GM19328 (cell line): Measurements from ENCODE around the gene GRK3.
"Not testable (repeated sequence)": the region's sequence is repeated elsewhere in the genome, so short reads cannot be mapped to it uniquely, and the experiment has no call there.

Experiments
- ATAC-seq: cut with Tn5 transposase; IDR thresholded peaks from one replicate; pipeline ENCODE4 v1.9.1; 2021; ENCODE audit warnings: mild to moderate bottlenecking, moderate library complexity; ENCODE audit not compliant: unreplicated experiment

GRK3 gene

DNA sequence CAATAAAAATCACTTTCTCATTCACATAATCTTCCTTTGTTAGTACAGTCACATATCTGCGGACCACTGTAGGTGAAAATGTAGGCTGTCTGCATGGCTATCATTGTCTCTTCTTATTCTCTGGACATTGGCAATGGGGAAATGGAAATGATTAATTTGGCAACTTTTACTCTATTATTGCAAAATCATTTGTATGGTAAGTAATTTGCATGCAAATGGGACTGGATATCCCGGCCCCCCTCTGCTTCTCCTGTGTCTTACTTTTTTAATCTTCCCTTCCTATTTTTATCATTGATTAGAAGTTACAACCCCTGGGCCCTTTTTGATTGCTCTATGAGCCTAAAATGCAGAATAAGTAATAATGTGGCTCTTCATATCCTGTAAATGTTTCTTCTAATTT lies 6.0 kb downstream of the GRK3 start:
- no peak for ATAC-seq

DNA sequence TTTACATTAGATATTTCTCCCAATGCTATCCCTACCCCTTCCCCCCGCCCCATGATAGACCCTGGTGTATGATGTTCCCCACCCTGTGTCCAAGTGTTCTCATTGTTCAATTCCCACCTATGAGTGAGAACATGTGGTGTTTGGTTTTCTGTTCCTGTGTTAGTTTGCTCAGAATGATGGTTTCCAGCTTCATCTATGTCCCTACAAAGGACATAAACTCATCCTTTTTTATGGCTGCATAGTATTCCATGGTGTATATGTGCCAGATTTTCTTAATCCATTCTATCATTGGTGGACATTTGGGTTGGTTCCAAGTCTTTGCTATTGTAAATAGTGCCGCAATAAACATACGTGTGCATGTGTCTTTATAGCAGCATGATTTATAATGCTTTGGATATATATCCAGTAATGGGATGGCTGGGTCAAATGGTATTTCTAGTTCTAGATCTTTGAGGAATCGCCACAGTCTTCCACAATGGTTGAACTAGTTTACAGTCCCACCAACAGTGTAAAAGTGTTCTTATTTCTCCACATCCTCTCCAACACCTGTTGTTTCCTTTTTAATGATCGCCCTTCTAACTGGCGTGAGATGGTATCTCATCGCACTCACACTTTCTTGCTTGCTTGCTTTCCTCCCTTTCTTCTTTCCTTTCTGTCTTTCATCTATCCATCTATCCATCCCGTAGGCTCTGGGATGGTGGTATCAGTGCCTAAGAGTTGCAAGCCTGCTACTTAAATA lies 7.7 kb downstream of the GRK3 start:
- ATAC-seq, result not testable (repeated sequence)

DNA sequence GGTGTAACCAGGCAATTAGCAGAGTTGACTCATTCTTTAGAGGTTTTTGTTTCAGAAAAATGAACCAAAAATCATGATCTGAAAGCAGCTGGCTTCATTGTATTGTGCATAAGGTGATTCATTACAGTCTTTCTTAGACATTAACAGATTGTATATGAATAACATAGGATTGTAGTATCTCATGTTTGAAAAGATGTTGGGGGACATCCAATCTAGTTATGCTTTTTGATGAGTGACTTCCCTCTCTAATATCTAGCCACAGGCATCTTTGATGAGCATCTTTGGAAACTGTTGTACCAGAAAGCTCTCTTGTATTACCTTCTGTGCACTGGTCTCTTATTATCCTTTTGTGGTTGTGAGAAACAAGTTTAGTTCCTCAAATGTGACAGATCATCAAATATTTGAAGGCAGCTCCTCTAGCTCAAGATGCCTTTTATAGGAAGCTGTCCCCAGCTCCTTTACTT lies 8.3 kb downstream of the GRK3 start:
- ATAC-seq, result no peak

DNA sequence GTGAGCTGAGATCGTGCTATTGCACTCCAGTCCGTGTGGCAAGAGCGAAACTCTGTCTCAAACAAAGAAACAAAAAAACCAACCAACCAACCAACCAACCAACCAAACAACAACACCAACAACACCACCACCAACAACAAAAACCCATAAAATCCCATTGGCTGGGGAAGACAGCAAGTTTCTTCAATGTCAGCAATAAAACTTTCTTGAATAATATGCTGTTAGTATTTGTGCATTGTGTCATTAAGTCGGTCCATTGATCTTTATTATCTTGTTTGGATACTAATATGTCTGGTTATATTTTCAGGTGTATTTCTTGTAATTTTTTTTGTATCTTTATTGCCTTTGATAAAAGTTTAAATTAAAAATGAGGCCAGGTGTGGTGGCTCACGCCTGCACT lies 9.4 kb downstream of the GRK3 start:
- no peak for ATAC-seq

DNA sequence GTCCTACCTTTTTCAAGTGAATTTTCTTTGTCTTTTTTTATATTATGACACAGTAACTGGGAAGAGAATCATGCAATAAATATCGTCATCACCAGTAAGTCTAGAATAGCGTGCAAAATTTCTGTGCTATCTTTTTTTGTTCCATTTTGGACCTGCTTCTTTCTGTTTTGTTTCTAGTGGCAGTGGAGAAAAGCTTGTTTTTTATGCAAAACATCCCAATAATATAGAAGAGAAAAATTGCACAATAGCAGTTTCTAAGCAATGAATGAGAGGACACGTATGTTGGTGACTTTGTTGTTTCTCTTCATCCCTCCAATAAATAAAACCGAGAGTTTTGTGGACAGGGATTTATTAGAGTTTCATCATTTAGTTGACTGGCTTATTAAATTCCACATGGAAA lies 10.3 kb downstream of the GRK3 start:
- ATAC-seq, result no peak

DNA sequence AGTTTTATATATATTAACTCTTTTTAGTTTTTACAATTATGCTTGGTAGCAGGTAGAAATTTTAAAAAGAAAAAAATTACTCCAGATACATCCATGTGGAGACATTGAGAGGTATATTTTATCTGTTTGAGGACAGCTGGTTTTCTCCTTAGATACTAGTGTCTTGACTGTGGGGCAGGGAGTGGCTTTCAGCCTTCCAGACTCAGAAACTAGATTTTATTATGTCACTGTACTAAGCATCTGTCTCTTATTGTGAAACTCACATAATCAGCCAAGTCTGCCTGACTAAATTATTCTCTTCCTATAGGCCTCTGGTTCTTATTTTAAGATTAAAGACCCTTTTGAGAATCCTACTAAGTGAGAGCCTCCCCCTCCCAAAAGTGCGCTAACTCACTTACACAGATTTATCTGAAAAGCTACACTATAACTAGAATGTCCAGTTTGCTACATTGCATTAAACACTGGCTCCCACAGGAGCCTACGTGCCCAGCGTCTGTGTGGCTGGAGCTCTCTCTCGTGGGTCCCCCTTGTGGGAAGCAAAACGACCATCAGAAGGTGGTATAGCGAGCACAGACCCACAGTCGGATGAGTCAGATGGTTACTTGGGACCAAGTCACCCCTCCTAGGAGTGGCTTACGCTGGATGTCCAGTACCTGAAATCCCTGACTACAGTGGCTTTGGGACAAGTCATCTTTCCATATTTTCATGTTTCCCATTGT lies 11.4 kb downstream of the GRK3 start:
- ATAC-seq, result not testable (repeated sequence)

DNA sequence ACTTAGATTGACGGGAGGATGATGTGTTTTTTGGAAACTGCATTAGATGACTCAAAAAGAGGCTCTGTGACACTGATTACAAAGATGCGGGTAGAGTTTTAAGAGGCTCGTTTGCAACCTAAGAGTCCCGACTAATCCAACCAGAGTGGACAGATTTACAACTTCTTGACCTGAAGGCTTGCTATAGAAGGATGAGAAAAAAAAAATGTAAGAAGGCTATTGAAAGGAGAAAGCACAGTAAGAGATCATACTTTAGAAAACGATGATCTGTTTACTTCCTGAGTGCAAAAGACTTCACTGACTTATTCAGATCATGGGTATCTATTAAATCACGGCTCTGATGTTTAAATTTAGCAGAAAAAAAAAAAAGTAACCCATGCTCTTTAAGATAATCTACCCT lies 17.0 kb downstream of the GRK3 start:
- ATAC-seq, result not testable (repeated sequence)

DNA sequence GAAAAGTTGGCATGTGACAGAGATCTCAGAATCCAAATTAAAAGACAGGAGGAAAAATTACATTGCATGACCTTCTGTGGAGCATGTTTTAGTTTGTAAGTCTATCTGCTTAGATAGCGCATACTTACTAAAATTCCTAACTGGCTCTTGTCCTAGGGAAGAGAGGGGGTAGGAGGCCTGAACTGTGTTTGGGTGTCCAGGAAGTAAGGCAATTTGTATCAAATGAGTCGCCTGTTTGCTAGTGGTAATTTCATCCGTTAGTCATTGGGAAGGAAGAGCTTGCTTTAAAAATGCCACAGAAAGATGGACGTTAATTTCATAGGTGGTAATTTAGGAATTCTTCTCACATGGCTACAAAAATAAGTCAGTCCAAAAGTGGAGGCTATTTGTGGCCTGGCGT lies 18.5 kb downstream of the GRK3 start:
- ATAC-seq, result no peak

DNA sequence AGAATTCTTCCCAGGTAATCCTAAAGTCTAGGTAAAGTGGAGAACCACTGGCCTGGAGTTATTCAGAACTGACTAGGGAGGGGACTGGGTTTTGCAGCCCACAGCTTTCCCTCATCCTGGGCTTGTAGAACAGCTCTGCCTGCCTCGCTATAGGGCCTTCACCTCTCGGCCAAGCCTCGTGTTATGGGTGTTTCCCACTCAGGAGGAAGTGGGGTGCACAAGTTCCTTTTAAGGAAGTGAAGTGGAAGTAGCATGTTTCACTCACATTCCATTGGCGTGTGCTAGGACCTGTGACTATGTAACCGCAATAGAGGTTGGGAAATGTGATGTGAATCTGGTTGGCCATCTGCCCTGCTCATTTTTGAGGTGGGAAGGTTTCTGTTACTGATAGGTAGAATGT lies 20.5 kb downstream of the GRK3 start:
- ATAC-seq, result not testable (repeated sequence)

DNA sequence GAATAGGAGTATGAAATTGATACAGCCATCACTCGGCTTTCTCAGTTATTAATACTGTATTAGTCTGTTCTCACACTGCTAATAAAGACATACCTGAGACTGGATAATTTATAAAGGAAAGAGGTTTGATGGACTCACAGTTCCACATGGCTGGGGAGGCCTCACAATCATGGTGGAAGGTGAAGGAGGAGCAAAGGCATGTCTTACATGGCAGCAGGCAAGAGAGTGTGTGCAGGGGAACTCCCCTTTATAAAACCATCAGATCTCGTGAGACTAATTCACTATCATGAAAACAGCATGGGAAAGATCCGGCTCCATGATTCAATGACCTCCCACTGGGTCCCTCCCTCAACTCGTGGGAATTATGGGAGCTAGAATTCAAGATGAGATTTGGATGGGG lies 25.2 kb downstream of the GRK3 start:
- ATAC-seq, result not testable (repeated sequence)

DNA sequence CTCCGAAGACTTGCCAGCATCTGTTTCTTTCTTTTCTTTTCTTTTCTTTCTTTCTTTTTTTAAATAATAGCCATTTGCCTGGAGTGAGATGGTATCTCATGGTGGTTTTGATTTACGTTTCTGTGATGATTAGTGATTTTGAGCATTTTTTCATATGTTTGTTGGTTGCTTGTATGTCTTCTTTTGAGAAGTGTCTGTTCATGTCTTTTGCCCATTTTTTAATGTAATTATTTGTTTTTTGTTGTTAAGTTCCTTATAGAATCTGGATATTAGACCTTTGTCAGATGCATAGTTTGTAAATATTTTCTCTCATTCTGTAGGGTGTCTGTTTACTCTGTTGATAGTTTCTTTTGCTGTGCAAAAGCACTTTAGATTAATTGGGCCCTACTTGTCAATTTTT lies 28.8 kb downstream of the GRK3 start:
- ATAC-seq, result not testable (repeated sequence)

DNA sequence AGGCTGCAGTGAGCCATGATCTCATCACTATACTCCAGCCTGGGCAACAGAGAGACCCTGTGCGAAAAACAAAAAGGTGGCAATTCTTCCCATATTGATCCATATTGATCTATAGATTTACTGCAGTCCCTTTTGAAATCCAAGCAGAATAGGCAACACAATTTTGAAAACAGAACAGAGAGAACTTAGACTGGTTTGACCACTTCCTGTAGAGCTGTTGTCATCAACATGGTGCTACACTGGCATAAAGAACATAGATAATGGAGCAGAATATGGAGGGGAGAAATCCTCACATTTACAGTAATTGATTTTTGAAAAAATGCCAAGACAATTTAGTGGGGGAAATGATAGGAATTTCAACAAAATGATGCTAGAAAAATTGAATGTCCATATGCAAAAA lies 34.1 kb downstream of the GRK3 start:
- ATAC-seq, result no peak

DNA sequence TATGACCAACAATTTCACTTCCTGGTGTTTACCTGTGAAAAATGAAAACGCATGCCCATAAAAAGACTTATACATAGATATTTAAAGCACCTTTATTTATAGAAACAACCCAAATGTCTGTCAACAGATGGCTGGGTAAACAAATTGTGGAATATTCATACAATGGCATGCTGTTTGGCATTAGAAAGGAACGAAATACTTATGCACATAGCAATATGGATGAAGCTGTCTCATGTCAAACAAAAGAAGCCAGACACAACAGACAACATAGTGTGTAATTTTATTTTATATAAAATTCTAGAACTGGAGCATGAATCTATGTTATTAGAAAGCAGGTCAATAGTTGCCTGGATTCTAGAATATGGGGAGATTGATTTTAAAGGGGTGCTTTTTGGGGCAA lies 38.0 kb downstream of the GRK3 start:
- ATAC-seq, result no peak

DNA sequence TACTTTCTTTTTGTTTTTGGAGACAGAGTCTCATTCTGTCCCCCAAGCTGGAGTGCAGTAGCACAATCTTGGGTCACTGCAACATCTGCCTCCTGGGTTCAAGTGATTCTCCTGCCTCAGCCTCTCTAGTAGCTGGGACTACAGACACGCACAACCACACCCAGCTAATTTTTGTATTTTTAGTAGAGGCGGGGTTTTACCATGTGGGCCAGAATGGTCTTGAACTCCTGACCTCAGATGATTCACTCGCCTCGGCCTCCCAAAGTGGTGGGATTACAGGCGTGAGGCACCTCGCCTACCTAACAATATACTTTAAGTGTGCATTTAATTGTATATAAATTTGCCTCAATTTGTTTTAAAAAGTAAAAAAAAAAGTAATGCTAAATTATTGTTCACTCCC lies 38.4 kb downstream of the GRK3 start:
- ATAC-seq, result no peak

DNA sequence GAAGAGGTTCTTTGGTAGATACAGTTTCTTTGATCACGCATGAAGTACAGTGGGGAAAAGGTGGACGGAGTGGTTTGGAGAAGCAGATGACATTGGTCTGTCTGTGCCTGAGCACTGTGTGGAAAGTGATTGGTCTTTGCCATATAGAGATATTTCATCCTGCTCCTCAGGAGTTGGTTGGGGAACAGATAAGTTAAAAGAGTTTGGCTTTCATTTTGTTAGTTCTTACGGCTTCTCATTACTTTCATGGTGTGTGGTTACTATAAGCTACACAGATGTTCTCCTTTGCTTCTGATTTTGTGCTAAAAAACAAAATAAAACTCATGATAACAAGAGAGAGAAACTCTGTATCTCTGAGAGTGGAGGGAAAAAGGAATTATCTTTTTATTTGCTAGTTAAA lies 40.7 kb downstream of the GRK3 start:
- ATAC-seq, result not testable (repeated sequence)

DNA sequence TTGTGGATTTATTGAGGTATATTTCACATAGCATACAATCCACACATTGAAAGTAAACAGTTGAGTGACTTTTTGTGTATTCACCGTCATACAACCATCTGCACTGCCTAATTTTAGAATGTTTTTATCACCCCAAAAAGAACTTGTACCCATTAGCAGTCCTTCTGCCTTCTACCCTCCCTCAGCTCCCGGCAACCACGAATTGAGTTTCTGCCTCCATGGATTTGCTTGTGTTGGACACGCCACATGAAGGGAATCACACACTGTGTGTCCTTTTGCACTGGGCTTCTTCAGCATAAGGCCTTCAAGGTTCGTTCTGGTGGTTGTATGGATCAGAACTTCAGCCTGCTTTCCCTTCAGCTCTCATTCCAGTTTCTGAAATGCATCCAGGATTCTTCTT lies 41.1 kb downstream of the GRK3 start:
- not testable (repeated sequence) for ATAC-seq

DNA sequence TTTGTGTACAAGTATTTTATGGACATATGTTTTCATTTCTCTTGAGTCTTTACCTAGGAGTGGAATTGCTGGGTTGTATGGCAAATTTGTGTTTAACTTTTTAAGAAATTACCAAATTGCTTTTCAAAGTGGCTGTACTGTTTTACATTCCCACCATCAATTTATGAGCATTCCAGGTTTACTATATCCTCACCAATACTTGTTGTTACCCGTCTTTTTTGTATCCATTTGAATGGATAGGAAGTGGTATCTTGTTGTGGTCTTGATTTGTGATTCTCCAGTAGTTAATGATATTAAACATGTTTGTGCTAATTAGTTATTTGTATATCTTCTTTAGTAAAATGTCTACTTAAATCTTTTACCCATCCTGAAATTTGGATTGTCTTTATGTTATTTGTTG lies 46.8 kb downstream of the GRK3 start:
- not testable (repeated sequence) for ATAC-seq

DNA sequence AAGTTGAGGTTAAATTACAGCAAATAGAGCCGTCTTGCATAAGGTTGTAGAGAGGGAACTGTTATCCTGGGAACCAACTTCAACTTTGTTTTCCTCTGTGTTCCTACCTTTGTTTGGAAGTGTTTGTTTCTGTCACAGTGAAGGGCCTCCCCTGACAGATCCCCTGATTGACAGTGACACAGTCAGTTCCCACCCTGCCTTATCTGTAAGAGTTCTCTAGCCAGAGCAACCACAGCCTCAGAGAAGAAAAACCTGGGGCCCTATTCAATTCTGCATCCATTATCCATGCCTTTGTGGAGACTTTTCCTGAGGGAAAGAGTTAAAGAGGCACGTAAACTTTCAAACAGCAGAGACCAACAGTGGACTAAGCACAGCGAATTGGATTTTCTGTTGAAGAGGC lies 48.7 kb downstream of the GRK3 start:
- not testable (repeated sequence) for ATAC-seq

DNA sequence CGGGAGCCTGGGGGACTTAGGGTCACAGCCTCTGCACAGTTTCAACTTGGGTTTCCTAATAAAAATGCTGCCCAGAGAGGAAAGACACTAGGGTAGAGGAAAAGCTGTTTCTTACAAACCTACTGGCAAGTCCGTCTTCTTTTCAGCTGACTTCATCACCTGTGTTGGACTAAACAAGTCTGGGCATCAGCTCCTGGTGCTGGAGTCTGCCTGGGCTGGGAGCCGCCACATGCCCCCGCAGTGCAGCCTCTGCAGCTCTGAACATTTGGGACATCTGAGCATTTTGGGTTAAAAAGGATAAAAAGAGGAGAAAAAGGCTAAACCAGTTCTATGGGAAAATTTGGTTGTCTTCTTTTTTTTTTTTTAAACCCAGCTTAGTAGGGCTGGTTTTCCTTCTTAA lies 49.1 kb downstream of the GRK3 start:
- ATAC-seq, result not testable (repeated sequence)

DNA sequence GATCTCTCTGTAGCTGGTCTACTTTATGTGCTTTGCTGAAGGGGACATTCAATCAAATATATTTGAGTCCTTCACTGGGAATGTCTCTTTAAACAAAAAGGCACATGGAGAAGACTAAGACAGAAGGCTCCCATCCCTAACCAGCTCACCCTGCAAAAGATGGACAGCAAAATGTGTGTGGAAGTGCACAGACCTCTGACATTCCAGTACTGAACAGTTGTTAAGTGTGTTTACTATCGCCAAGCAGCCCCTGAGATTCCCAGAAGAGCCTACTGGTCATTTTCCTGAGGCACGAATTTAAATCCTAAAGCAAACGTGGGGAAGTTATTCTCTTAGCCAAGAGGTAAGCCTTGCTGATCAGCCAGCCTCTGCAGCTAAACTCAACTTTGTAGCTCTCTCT lies 50.3 kb downstream of the GRK3 start:
- ATAC-seq, result not testable (repeated sequence)

DNA sequence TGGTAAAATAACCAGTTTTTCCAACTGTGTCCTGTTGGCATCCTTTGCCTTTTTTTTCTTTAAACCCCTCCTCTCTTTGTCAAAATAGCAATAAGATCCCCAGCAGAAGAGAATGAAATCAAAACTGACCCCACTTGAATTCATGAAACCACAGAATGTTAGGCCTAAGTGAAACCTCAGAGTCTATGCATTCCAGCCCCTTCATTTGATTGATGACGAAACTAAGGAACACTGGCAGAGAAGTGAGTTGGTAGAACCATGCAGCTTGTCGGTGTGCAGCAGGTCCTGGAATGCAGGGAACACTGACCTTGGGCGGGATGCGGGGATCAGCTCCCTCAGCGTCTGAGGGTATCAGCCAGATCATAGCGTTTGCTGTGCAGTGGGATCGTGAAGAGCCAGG lies 57.5 kb downstream of the GRK3 start:
- no peak for ATAC-seq

DNA sequence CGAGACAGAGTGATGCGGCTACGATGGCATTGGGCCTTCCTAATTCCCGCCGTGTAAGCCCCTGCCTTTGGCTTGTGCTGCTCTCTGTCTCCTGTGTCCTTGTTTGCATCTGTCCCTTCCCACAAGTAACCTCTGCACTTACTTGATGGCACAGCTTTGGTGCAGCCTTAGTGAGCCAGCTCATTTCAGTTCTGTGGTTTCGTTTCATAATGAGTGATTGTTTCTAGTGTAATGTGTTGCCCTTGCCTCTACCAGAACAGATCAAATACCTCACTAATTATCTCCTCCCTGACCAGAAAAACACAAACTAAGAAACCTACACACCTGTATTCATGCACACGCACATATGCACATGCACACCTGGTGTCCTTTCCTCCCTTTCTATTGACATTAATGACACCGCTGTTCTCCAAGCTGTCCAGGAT lies 58.8 kb downstream of the GRK3 start:
- ATAC-seq, result no peak
